ENCODE measurements around the gene FKBP10. TPM values are rescaled to one million over a fixed set of nuclear protein-coding genes. Genes with fewer than 3 reads are reported as not detected.

FKBP10 gene
- total RNA-seq, 1 experiment from 2014 or later = 112 TPM

- Histone ChIP-seq H3K4me1 (peaks cover 13% of the 10 kb centered on the region), H3K27me3 (replicated peaks; ENCODE audit: control insufficient read depth, insufficient read depth, low read length) (no peaks in the 10 kb centered on the region), H3K36me3 (ENCODE audit: control insufficient read depth, insufficient read depth, low read length) (peaks cover 3% of the 10 kb centered on the region; the same call in 1 of the 2 replicates), H3K4me3 (ENCODE audit: low read depth, low read length) (no peak overlapping the region), H3K9me3 (no peaks in the 10 kb centered on the region)
- H3K27ac Mint-ChIP-seq (ENCODE audit: unreplicated experiment) = no peak overlapping the region
- no peak for DNase-seq
- ChIA-PET POLR2A (no interaction called here), CTCF (no interaction called here)
- TF ChIP-seq CTCF (IDR thresholded peaks at IDR 0.05; ENCODE audit: insufficient read depth in 1 of 2, low read depth in 1 of 2, low read length in 1 of 2, severe bottlenecking in 1 of 2, unreplicated experiment in 1 of 2) = no peak
- no peaks in the 10 kb centered on the region for H3K4me1 Mint-ChIP-seq (ENCODE audit: low read depth, unreplicated experiment)
- H3K4me3 Mint-ChIP-seq (ENCODE audit: unreplicated experiment) = no peak overlapping the region
- no TSS peak for BruUV-seq (replicated peaks)
- no peaks in the 10 kb centered on the region for H3K27me3 Mint-ChIP-seq (ENCODE audit: insufficient read depth, unreplicated experiment)
- H3K36me3 Mint-ChIP-seq (ENCODE audit: insufficient read depth, unreplicated experiment) = peaks cover 58% of the 10 kb centered on the region
- no peaks in the 10 kb centered on the region for H3K9me3 Mint-ChIP-seq (ENCODE audit: unreplicated experiment)
- intact Hi-C loops (cut with micrococcal nuclease; ENCODE audit: unreplicated experiment) = no loop called here
Measured at GRCh38 chr17:41806685-41807445, 5.9 kb upstream of the FKBP10 start.

GRCh38 chr17:41810659-41811548 is 1.9 kb upstream of the FKBP10 start:
- DNase-seq = no peak
- Histone ChIP-seq H3K27me3 (replicated peaks; ENCODE audit: control insufficient read depth, insufficient read depth, low read length) (no peaks in the 10 kb centered on the region), H3K9me3 (no peaks in the 10 kb centered on the region), H3K4me3 (ENCODE audit: low read depth, low read length) (peak overlapping the region; percentile 91), H3K4me1 (peaks cover 21% of the 10 kb centered on the region), H3K36me3 (ENCODE audit: control insufficient read depth, insufficient read depth, low read length) (peaks cover 3% of the 10 kb centered on the region)
- peak overlapping the region; percentile 9 for H3K27ac Mint-ChIP-seq (ENCODE audit: unreplicated experiment)
- peaks cover 52% of the 10 kb centered on the region for H3K36me3 Mint-ChIP-seq (ENCODE audit: insufficient read depth, unreplicated experiment)
- peaks cover 6% of the 10 kb centered on the region for H3K4me1 Mint-ChIP-seq (ENCODE audit: low read depth, unreplicated experiment)
- intact Hi-C loops (cut with micrococcal nuclease; ENCODE audit: unreplicated experiment) = no loop called here
- BruUV-seq (replicated peaks) = no TSS peak
- peak overlapping the region; percentile 99 for H3K4me3 Mint-ChIP-seq (ENCODE audit: unreplicated experiment)
- TF ChIP-seq CTCF (IDR thresholded peaks at IDR 0.05; ENCODE audit: insufficient read depth in 1 of 2, low read depth in 1 of 2, low read length in 1 of 2, severe bottlenecking in 1 of 2, unreplicated experiment in 1 of 2) = no peak
- ChIA-PET CTCF (interaction anchor here (0.6 to 3.5 kb wide), 18 partner anchors 10 to 970 kb away, joined by 3 to 44 read pairs (median 4); partner anchors contain the start of genes JUP, KLHL11 and WNK4), POLR2A (interaction anchor here (0.5 to 3.7 kb wide), 10 partner anchors 10 to 122 kb away, joined by 3 to 44 read pairs (median 6); partner anchors contain the start of genes EIF1 and JUP)
- no peaks in the 10 kb centered on the region for H3K27me3 Mint-ChIP-seq (ENCODE audit: insufficient read depth, unreplicated experiment)
- no peaks in the 10 kb centered on the region for H3K9me3 Mint-ChIP-seq (ENCODE audit: unreplicated experiment)
